B cell (primary cell): Measurements from ENCODE around the gene BTG3.

Experiments
- EZH2 ChIP-seq: IDR thresholded peaks from 2 replicates; pipeline ENCODE4 v1.6.1; 2012; ENCODE audit warnings: borderline replicate concordance, low read depth, mild to moderate bottlenecking, moderate library complexity, low read length; ENCODE audit not compliant: insufficient read depth, poor library complexity, severe bottlenecking
- TF ChIP-seq, protein P1 (sequence below): fragments of 200-600 bp; IDR thresholded peaks from one replicate; pipeline ENCODE4 v1.8.0; 2022; ENCODE audit warnings: antibody characterized with exemption, mild to moderate bottlenecking

DNA sequence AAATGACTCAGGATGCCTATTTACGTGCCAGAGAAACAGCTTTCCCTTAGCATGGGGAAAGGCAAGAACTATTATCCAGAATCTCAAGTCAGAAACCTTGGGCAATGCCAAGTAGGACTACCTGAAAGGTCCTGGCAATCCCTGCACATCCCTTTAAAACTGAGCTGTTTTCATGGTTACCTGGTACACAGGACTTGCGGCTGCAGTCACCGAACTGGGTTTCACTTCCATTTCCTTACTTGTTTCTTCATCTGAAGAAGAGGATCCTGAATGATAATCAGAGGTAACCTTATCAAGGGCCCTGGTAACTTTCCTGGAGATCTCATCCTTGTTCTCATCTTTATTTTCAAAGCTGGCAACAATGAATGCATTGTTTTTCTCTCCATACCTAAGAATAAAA is 14.3 kb downstream of the BTG3 start:
- TF ChIP-seq, protein P1, sequence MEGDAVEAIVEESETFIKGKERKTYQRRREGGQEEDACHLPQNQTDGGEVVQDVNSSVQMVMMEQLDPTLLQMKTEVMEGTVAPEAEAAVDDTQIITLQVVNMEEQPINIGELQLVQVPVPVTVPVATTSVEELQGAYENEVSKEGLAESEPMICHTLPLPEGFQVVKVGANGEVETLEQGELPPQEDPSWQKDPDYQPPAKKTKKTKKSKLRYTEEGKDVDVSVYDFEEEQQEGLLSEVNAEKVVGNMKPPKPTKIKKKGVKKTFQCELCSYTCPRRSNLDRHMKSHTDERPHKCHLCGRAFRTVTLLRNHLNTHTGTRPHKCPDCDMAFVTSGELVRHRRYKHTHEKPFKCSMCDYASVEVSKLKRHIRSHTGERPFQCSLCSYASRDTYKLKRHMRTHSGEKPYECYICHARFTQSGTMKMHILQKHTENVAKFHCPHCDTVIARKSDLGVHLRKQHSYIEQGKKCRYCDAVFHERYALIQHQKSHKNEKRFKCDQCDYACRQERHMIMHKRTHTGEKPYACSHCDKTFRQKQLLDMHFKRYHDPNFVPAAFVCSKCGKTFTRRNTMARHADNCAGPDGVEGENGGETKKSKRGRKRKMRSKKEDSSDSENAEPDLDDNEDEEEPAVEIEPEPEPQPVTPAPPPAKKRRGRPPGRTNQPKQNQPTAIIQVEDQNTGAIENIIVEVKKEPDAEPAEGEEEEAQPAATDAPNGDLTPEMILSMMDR = no peak
- no peak for TF ChIP-seq EZH2
